HG03135 (cell line): ENCODE data around the gene PAH.

Experiments used
- ATAC-seq: cut with Tn5 transposase; IDR thresholded peaks from one replicate; pipeline ENCODE4 v1.9.1; 2021; ENCODE audit warnings: mild to moderate bottlenecking, moderate library complexity; ENCODE audit not compliant: unreplicated experiment

Gene PAH

GRCh38 chr12:102902093-102902492 lies 15.0 kb downstream of the PAH start:
- no peak for ATAC-seq

- no peak for ATAC-seq
These were observed 16.7 kb downstream of the PAH start for GRCh38 chr12:102900389-102900788.

- ATAC-seq = no peak
These were observed 21.0 kb downstream of the PAH start for GRCh38 chr12:102896067-102896466.

- ATAC-seq = no peak
These were observed 25.3 kb downstream of the PAH start for GRCh38 chr12:102891756-102892155.

GRCh38 chr12:102888511-102888910 lies 28.5 kb downstream of the PAH start:
- no peak for ATAC-seq

GRCh38 chr12:102885043-102885932 lies 31.8 kb downstream of the PAH start:
- no peak for ATAC-seq

- ATAC-seq = no peak
These were observed 33.7 kb downstream of the PAH start for GRCh38 chr12:102883204-102883799.

- no peak for ATAC-seq
These were observed 36.3 kb downstream of the PAH start for GRCh38 chr12:102880783-102881182.

- ATAC-seq = peak; percentile 66
These were observed 37.8 kb downstream of the PAH start for GRCh38 chr12:102879144-102879763.

GRCh38 chr12:102876883-102877282 lies 40.2 kb downstream of the PAH start:
- no peak for ATAC-seq

GRCh38 chr12:102874819-102875218 lies 42.2 kb downstream of the PAH start:
- ATAC-seq = no peak

GRCh38 chr12:102873077-102873476 lies 44.0 kb downstream of the PAH start:
- no peak for ATAC-seq

- ATAC-seq = no peak
These were observed 46.0 kb downstream of the PAH start for GRCh38 chr12:102871014-102871413.

- ATAC-seq = no peak
These were observed 47.5 kb downstream of the PAH start for GRCh38 chr12:102869571-102869970.

GRCh38 chr12:102865821-102866615 lies 51.0 kb downstream of the PAH start:
- no peak for ATAC-seq

- ATAC-seq = no peak
These were observed 54.6 kb downstream of the PAH start for GRCh38 chr12:102862486-102862885.

GRCh38 chr12:102851246-102851645 lies 65.8 kb downstream of the PAH start:
- no peak for ATAC-seq

- no peak for ATAC-seq
These were observed 67.2 kb downstream of the PAH start for GRCh38 chr12:102849722-102850447.

- no peak for ATAC-seq
These were observed 68.2 kb downstream of the PAH start for GRCh38 chr12:102848832-102849231.

- ATAC-seq = no peak
These were observed 69.9 kb downstream of the PAH start for GRCh38 chr12:102847131-102847530.
